A172 (cell line): Measurements from ENCODE around the gene STPG2. TPM values are rescaled to one million over a fixed set of nuclear protein-coding genes. Genes with fewer than 3 reads are reported as not detected.
"Not testable (repeated sequence)": the region's sequence is repeated elsewhere in the genome, so short reads cannot be mapped to it uniquely, and the experiment has no call there.

Experiments
- DNase-seq: peaks from one replicate; pipeline ENCODE4 v3.0.0-alpha.2; 2015; ENCODE audit warnings: low spot score
- total RNA-seq: library from RNA; depleted of rRNA; stranded (reverse); fragments of >200 nt; shearing (Covaris generic); gene quantifications from 2 replicates; pipeline ENCODE4 v1.2.3, GENCODE V29; 2014

Gene STPG2
- total RNA-seq, 1 experiment from 2014 or later: 0.19 TPM

DNA sequence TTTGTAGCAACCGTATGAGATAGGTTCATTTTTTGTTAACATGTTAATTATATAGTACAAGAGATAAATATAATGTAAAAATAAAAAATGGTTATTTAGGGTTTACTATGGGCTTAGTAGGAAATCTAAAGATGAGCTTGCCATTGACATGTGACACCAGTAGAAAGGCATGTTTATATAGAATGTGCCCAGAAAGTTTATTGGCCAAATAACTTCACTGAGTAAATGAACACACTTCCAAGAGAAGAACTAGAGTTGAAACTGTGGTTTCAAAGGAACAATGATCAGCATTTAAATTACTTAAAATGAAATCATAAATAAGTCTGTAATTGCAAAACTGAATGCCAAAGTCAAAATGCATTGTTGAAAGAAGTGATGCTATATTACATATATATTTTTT lies 503.3 kb downstream of the STPG2 start:
- DNase-seq: no peak

DNA sequence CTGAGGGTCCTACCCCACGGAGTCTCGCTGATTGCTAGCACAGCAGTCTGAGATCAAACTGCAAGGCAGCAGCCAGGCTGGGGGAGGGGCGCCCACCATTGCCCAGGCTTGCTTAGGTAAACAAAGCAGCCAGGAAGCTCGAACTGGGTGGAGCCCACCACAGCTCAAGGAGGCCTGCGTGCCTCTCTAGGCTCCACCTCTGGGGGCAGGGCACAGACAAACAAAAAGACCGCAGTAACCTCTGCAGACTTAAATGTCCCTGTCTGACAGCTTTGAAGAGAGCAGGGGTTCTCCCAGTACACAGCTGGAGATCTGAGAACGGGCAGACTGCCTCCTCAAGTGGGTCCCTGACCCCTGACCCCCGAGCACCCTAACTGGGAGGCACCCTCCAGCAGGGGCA lies 509.4 kb downstream of the STPG2 start:
- DNase-seq: not testable (repeated sequence)

DNA sequence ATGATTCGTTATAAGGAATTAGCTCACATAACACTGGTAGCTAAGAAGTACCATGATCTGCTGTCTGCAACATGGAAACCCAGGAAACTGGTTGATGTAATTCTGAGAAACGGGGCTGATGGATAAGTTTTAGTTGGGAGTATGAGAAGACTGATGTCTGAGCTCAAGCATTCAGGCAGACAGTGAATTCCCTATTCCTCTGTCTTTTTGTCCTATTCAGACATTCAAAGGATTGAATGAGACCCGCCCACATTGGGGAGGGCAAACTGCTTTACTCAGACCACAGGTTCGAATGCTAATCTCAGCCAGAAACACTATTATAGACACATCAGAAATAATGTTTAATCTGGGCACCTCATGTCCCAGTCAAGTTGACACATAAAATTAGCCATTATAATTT lies 515.5 kb downstream of the STPG2 start:
- no peak for DNase-seq

DNA sequence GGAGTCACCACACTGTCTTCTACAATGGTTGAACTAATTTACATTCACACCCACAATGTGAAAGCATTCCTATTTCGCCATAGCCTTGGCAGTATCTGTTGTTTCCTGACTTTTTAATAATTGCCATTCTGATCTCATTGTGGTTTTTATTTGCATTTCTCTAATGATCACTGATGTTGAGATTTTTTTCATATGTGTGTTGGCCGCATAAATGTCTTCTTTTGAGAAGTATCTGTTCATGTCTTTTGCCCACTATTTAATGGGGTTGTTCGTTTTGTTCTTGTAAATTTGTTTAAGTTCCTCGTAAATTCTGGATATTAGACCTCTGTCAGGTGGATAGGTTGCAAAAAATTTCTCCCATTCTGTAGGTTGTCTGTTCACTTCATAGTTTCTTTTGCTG lies 519.1 kb downstream of the STPG2 start:
- DNase-seq: no peak

DNA sequence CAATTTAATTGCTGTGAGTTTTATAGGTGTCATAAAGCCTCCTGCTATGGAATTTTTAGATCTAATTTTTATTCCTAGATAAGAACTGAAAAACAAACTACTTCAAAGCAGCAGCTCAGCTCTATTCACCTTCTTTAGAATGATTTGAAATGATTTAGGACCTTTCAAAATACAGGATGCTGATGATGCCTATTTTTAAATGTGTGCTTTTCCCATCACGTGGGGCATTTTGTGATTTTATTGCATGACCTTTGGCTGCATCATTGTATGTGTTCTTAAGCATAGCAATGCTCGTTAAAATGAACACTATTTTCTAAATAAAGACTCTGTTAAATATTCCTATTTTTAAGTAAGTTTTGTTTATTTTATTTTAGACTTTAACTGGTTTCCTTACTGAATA lies 537.3 kb downstream of the STPG2 start:
- DNase-seq: no peak

DNA sequence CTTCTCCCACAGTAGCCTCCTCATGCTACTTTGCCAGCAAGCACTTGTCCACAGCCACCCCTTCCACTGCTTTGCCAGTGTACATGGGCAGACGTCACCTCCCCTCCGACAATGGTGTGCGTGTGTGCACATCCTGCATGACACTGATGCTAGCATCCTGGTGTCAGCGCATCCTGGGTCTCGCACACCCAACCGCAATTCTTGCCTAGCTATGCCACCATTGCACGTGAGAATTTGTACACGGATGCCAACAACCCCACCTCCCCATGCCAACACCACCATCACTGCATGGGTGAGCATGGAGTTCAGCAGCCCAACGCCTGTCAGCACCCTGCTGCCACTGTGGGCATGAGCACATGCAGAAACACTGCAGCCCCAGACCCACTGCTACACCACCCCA lies 550.0 kb downstream of the STPG2 start:
- DNase-seq: no peak

DNA sequence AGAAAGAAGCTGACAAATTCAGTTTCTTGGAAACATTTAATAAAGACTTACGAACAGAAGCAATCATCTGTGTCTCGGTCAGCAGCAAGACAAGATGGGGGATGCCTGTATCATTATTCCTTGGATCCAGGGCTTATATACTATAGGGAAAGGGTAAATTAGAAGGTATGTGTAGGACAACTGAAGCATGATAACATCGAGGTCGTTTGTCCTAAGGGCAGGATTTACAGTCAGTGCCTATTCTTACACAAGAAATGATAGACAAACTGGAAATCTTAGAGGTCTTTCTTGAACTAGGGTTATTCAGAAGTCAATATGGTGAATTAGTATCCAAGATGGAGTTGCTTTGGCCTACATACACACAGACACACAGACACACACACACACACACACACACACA lies 553.0 kb downstream of the STPG2 start:
- no peak for DNase-seq

DNA sequence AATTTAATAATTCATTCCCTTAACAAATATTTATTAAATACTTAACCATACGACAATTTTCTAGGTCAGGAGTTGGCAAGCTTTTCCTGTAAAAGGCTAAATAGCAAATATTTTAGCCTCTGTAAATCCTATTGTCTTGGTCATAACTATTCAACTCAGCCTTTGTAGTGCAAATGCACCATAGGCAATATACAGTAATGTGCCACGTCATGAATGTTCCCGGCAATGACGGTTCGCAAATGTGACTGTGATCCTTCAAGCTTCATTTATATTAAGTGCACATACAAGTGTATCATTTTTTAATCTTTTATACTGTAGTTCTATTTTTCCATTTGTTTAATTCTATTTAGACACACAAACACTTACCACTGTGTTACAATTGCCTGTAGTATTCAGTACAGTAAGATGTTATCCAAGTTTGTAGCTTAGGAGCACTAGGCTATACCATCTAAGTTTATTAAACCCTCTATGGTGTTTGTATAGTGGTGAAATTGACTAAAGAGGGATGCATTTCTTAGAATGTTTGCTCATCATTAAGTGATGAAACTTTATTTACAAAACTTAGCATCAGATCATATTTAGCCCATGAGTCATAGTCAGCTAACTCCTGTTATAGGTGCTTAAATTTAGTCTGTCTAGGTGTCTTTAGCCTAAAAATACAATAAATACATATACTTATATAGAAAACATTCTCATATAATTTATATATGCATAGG lies 553.6 kb downstream of the STPG2 start:
- peak; percentile 22 for DNase-seq

DNA sequence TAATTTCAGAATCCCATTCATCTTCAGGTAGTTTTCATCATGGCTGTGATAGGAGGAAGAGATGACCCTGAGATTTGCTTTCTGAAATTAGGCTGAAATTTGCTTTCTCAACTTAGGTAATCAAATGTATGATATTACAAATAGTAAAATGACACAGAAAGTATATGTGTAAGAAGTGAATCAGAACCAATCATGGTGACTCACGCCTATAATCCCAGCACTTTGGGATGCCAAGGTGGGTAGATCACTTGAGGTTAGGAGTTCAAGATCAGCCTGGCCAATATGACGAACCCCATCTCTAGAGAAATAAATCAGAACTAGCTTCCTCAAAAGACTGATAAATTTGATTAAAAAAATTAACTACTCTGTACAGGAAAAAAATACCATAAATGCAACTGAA lies 555.4 kb downstream of the STPG2 start:
- peak; percentile 30 for DNase-seq

DNA sequence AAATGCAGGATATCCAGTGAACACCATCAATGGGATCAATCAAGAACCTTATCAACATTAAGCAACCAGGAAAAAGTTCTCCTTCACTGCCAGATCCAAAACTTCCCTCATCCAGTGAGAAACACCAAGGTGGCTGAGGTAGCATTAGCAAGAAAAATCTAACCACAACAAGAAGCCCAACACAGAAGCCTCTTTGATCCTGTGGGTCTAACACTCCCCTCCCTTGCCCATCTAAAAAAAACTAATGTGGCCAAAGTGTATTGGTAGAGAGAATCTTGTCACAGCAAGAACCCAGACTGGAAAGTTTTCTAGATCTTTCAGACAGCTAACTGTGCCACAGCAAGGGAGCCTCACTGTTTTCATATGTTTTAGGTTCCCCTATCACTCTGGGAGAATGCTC lies 558.0 kb downstream of the STPG2 start:
- DNase-seq: no peak

DNA sequence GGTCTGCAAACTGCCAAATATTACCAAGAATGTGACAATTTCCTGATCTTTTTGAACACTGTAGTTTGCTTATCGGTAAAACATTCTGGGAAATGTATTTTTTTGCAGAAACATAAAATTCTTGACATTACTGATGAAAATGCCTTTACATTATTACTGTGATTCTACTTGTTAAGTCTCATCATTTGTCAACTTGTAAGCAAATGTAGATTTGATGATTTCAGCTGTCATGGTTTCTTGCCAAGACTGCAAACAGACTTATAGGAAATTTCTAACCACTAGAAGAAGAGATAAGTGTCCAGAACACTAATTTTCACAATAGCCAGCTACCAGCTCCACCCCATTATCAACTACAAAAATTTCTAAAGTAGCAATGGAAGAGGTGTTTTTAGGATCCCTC lies 560.4 kb downstream of the STPG2 start:
- no peak for DNase-seq

DNA sequence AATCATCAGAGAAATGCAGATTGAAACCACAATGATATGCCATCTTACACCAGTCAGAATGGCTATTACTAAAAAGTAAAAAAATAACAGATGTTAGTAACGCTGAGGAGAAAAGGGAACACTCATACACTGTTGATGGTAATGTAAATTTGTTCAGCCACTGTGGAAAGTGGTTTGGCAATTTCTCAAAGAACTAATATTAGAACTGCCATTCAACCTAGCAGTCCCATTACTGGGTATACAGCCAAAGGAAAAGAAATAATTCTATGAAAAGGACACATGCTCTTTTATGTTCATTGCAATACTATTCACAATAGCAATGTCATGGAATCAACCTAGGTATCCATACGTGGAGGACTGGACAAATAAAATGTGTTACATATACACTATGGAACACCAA lies 566.3 kb downstream of the STPG2 start:
- DNase-seq: no peak

DNA sequence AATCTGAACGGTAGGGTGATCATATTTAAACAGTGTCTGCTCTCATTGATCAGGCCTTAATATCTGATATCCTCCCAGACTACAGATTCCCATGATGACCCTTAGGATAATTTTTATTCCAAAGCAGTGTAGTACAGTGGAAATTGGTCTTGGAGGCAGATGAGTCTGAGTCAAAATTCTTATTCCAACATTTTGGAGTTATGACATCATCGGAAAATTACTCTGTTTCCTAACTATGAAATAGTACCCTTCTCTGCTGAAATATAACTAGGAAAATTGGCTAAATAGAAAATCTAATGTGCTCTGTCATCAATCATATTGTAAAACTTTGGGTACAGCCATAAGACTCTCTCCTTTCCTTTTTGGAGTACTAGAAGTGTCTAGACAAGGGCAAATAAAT lies 583.3 kb downstream of the STPG2 start:
- no peak for DNase-seq

DNA sequence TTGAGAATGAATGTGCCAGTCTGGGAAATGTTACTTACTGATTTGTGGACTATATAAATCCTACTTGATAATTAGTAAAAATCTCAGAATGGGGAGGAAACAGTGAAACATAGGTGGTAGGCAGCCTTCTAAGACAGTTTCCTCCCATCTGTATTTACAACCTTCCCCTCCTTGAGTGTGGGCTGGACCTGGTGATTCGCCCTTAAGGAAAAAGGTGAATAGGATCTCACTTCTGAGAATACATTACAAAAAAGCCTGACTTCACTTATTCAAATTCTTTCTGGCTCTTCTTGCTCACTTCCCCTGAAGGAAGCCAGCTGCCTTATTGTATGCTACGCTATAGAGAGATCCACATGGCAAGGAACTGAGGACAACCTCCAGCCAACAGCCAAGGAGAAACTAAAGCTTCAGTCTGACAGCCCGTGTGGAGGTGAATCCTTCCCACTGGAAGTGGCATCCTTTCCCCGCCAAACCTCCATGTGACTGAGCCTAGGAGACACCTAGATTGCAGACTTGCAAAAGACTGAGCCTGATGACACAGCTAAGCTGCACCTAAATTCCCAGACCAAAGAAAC lies 585.0 kb downstream of the STPG2 start:
- no peak for DNase-seq

DNA sequence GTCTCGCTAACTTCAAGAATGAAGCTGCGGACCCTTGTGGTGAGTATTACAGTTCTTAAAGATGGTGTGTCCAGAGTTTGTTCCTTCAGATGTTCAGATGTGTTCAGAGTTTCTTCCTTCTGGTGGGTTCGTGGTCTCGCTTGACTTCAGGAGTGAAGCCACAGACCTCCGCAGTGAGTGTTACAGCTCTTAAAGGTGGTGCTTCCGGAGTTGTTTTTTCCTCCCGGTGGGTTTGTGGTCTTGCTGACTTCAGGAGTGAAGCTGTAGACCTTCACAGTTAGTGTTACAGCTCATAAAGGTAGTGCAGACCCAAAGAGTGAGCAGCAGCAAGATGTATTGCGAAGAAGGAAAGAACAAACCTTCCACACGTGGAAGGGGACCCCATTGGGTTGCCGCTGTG lies 592.6 kb downstream of the STPG2 start:
- DNase-seq: not testable (repeated sequence)

DNA sequence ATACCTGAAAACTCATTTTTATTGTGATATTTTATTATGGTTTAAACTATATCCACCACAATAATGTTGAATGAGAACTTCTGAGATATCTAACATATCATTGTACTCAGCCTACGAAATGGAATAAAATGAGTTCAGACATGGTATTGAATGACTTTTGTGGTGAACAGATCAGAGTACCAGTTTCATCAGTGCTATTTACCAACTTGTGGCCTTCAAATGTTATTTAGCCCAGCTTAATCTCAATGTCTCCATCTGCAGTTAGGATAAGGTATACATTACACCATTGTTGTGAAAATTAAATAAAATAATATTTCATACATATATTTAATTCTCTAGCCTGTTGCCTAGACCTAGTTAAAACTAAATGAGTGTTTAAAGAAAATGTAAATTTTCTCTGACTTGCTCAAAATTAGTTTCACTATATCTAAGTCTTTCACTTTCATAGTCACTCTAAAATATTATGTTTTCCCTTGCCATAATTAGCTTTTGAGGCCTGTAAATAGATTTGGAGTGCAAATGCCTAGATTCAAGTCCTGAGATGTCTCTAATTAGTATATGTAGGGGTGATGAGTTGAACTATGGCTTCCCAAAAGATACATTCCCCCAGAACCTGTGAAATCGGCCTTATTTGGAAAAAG lies 594.2 kb downstream of the STPG2 start:
- no peak for DNase-seq

DNA sequence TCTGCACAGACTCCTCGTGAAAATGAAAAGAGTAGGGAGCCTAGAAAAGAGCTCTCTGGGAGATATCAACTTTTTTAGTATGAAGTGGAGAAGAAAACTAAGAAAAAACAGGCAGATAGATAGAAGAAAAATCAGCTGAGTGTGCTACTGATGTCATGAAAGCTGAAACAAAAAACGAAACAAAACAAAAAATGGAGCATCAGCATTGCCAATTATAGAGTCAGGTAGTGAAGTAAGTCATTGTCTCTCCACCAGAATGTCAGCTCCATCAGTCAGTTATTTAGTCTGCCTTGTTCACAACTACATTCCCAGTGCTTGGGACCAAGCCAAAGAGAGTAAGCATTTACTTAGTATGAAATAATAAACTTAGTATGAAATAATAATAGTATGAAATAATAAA lies 595.1 kb downstream of the STPG2 start:
- no peak for DNase-seq

DNA sequence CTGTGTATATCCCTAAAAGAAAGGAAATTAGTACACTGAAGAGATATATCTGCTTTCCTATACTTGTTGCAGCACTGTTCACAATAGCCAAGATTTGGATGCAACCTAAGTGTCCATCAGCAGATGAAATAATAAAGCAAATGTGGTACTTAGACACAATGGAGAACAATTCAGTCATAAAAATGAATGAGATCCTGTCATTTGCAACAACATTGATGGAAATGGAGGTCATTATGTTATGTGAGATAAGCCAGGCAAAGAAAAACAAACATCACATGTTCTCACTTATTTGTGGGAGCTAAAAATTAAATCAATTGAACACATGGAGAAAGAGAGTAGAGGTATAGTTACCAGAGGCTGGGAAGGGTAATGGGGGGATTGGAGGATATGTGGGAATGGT lies 611.9 kb downstream of the STPG2 start:
- no peak for DNase-seq

DNA sequence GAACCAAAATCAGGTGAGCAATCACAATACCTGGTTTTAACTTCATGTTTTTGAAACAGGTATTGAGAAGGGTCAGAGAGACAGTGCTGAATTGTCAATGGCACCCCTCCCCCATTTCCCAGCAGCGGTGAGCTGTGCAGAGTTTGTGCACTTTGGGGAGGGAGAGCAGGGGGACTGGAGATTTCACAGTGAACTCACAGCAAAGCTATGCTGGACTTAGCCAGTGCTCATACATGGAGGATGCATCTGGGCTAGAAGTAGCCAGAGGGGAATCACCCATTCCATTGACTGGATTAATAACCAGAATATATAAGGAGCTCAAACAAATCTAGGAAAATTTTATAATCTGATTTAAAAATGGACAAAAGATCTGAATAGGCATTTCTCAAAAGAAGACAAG lies 612.6 kb downstream of the STPG2 start:
- no peak for DNase-seq

DNA sequence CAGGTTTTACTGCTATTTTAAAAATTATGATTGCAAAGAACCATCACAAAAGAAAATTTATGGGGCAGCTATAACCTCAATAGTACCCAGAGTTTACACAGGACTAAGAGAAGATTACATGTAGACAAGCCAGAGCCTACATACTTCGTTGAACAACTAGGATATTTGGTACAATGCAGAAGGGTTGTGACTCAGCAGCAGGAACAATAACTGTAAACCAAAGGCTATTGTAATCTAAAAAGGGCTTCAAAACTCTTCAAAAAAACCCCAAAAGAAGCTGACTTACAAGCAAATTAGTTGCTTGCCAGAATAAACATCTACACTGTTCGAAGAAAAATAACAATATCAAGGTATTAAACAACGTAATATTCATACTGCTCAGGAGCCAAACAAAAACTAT lies 618.0 kb downstream of the STPG2 start:
- no peak for DNase-seq

DNA sequence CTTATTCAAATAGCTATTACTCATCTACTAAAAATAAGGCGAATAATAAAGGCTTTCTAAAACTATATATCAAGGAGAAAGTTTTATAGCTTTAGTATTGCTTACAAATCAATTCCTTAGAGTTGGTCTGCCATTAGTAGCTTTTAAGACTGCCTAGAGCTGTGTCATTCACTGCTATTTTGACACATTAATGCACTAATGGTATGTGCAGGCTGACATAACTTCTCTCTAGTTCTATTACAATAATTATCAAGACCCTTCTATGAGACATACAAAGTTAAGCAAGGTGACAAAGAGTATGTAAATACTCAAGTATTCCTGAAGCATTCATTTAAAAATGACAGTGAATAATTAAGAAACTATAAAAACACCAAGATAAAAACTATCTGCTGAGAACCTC lies 625.3 kb downstream of the STPG2 start:
- DNase-seq: no peak

DNA sequence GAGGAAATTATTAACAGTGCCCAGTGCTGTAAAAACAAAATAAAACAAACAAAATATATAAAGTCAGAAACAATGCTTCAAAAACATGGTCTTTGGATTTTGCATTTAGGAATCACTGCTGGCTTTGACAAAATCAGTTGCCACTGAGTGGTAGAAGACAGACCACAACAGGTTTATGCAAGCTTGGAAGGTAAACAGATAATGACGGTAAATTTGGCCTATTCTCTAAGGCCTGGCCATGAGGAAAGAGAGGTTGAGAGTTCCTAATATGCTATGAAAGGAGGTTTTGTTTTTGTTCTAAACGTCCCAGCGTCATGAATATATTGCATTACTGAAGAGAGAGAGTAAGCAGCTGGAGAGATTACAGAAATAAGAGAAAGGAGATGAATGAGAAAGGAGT lies 629.4 kb downstream of the STPG2 start:
- DNase-seq: no peak
